Kidney epithelial cell (primary cell): ENCODE measurements around the gene TRPM3. TPM values are rescaled to one million over a fixed set of nuclear protein-coding genes. Genes with fewer than 3 reads are reported as not detected.

Source experiments
- DNase-seq: peaks from one replicate; pipeline ENCODE4 v3.0.0-alpha.2; 2010; ENCODE audit warnings: low read depth
- H3K27me3 ChIP-seq: 2 replicates; pipeline ENCODE4 v1.6.0; 2011; ENCODE audit warnings: low read length; ENCODE audit not compliant: control insufficient read depth, insufficient read depth
- H3K36me3 ChIP-seq: 2 replicates; pipeline ENCODE4 v1.5.1; 2011; ENCODE audit warnings: low read length; ENCODE audit not compliant: control insufficient read depth, insufficient read depth
- H3K4me3 ChIP-seq: 2 replicates; pipeline ENCODE4 v1.5.1; 2011; ENCODE audit warnings: low read depth, mild to moderate bottlenecking, control low read depth, low read length
- CTCF ChIP-seq: IDR thresholded peaks from 2 replicates; pipeline ENCODE4 v1.5.1; 2011; ENCODE audit warnings: mild to moderate bottlenecking, moderate library complexity, low read length, control low read depth, inconsistent platforms; ENCODE audit not compliant: insufficient read depth, poor library complexity, severe bottlenecking
- total RNA-seq: library from RNA; depleted of rRNA; stranded (reverse); fragments of >200 nt; gene quantifications from 2 replicates; pipeline ENCODE4 v1.2.3, GENCODE V29; 2015

The TRPM3 gene
- total RNA-seq, 1 donor from 2014 or later = not detected

DNA sequence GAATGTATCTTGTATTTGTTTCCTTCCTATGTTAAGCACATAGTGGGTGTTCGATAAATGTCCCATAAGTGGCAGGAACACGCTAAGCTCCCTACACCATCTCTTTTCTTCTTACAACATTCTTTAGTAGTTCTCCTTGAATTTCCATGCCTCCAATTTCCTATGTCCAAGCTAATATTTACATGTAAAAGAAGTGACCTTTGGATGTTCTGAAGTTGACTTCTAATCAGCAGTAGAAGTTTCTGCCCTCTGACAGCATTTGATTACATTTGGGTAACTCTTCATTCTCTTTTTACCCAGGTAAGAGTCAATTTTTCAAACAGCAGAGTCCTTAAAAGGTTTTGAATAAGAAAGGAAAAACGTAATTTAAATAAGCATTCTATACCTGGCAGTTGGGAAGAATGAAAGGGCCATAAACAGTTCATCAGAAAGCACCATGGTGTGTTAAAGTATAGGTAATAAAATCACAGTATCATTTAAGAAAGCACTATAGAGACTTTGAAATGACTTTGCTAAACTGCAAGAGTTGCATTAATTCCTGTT is 78.9 kb downstream of the TRPM3 start:
- no peaks in the 10 kb centered on the region for H3K36me3 ChIP-seq
- H3K27me3 ChIP-seq = no peaks in the 10 kb centered on the region
- TF ChIP-seq CTCF = no peak
- DNase-seq = no peak
- no peak overlapping the region for H3K4me3 ChIP-seq

- H3K36me3 ChIP-seq = no peaks in the 10 kb centered on the region
- no peaks in the 10 kb centered on the region for H3K27me3 ChIP-seq
- H3K4me3 ChIP-seq = no peak overlapping the region
- no peak for TF ChIP-seq CTCF
- no peak for DNase-seq
Observed at GRCh38 chr9:71037521-71037920, 83.9 kb downstream of the TRPM3 start.

GRCh38 chr9:71036501-71036900 is 84.9 kb downstream of the TRPM3 start:
- DNase-seq = no peak
- TF ChIP-seq CTCF = no peak
- H3K4me3 ChIP-seq = no peak overlapping the region
- no peaks in the 10 kb centered on the region for H3K36me3 ChIP-seq
- H3K27me3 ChIP-seq = no peaks in the 10 kb centered on the region

DNA sequence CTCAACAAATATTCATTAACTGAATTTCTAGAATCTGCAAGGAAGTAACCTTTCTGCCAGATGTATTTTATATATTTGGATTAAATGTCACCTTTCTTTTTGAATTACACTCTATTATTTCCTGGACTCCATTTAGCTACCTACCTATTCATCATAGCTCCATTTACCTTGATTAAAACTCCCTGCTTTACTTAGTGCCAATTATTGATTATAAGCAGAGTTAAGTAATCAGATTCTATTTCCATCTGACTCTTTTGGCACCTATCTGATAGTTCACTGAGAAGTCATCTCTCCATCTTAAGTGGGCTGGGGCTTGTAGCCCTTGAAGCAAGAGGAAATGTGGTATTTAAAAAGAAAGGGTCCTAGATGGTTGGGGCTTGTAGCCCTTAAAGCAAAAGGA is 88.6 kb downstream of the TRPM3 start:
- no peak for DNase-seq
- H3K27me3 ChIP-seq = no peaks in the 10 kb centered on the region
- H3K36me3 ChIP-seq = no peaks in the 10 kb centered on the region
- TF ChIP-seq CTCF = no peak
- H3K4me3 ChIP-seq = no peak overlapping the region

DNA sequence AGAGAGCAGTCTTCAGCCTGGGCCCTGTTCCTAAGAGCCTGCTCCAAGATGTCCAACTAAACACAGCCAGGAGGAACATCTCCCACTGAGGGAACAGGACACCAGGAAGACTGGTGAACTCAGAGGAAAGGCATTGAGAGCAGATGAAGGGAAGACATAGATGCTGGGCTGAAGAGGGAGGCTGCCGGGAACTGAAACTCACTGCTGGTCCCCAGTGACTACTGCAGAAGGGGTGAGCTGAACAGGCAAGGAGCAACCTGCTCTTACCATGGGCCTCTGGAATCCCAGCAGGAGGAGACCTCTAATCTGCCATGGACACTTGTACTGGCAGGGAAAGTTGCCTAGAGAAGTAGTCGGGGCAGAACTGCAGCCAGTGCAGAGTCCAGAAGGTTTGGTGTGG is 95.7 kb downstream of the TRPM3 start:
- H3K36me3 ChIP-seq = no peaks in the 10 kb centered on the region

More for the DNA sequence above, 95.7 kb downstream of the TRPM3 start:
- no peak for DNase-seq
- no peak overlapping the region for H3K4me3 ChIP-seq
- no peaks in the 10 kb centered on the region for H3K27me3 ChIP-seq
- no peak for TF ChIP-seq CTCF
